Astrocyte (in vitro differentiated cells and primary cell): ENCODE measurements around the gene PLEKHG3. TPM values are rescaled to one million over a fixed set of nuclear protein-coding genes. Genes with fewer than 3 reads are reported as not detected.

ENCODE experiments used
- DNase-seq: peaks from one replicate; pipeline ENCODE4 v3.0.0-alpha.2; 2010; ENCODE audit warnings: low read depth
- FAIRE-seq: peaks from 2 replicates; lab custom pipeline; 2011; peaks lifted over from hg19 to GRCh38; lab: Jason Lieb, UNC
- H2AFZ ChIP-seq: 2 replicates; pipeline ENCODE4 v1.6.0; 2012; ENCODE audit warnings: low read depth, low read length, inconsistent platforms
- H3K27ac ChIP-seq: 2 replicates; pipeline ENCODE4 v1.5.1; 2011; ENCODE audit warnings: low read depth, low read length, inconsistent platforms
- H3K27me3 ChIP-seq: 2 replicates; pipeline ENCODE4 v1.6.0; 2011; ENCODE audit warnings: low read length, inconsistent platforms; ENCODE audit not compliant: insufficient read depth
- H3K36me3 ChIP-seq: 2 replicates; pipeline ENCODE4 v1.5.1; 2011; ENCODE audit warnings: low read length, inconsistent platforms; ENCODE audit not compliant: insufficient read depth
- H3K4me1 ChIP-seq: 2 replicates; pipeline ENCODE4 v1.5.1; 2011; ENCODE audit warnings: low read length, inconsistent platforms; ENCODE audit not compliant: insufficient read depth
- H3K4me2 ChIP-seq: 2 replicates; pipeline ENCODE4 v1.6.0; 2012; ENCODE audit warnings: low read length, inconsistent platforms
- H3K4me3 ChIP-seq: 2 replicates; pipeline ENCODE4 v1.5.1; 2011; ENCODE audit warnings: low read depth, mild to moderate bottlenecking, low read length, inconsistent platforms; ENCODE audit not compliant: insufficient read depth
- H3K79me2 ChIP-seq: 2 replicates; pipeline ENCODE4 v1.6.0; 2012; ENCODE audit warnings: mild to moderate bottlenecking, low read length, inconsistent platforms; ENCODE audit not compliant: insufficient read depth
- H3K9ac ChIP-seq: 2 replicates; pipeline ENCODE4 v1.6.0; 2012; ENCODE audit warnings: mild to moderate bottlenecking, low read length, inconsistent platforms
- H3K9me3 ChIP-seq: 2 replicates; pipeline ENCODE4 v1.5.1; 2012; ENCODE audit warnings: low read depth, mild to moderate bottlenecking, low read length, inconsistent platforms; ENCODE audit not compliant: insufficient read depth
- H4K20me1 ChIP-seq: 2 replicates; pipeline ENCODE4 v1.6.0; 2012; ENCODE audit warnings: low read length, inconsistent platforms; ENCODE audit not compliant: insufficient read depth
- H3K27ac Mint-ChIP-seq: one replicate; pipeline ENCODE4 v1.8.0; 2021; ENCODE audit warnings: mild to moderate bottlenecking, mixed read lengths; ENCODE audit not compliant: unreplicated experiment
- H3K27me3 Mint-ChIP-seq: one replicate; pipeline ENCODE4 v1.8.0; 2021; ENCODE audit warnings: low read depth, mixed read lengths; ENCODE audit not compliant: unreplicated experiment
- H3K36me3 Mint-ChIP-seq: one replicate; pipeline ENCODE4 v1.8.0; 2021; ENCODE audit warnings: low read depth, mixed read lengths; ENCODE audit not compliant: unreplicated experiment
- H3K4me1 Mint-ChIP-seq: one replicate; pipeline ENCODE4 v1.8.0; 2021; ENCODE audit warnings: low read depth, mixed read lengths; ENCODE audit not compliant: unreplicated experiment
- H3K4me3 Mint-ChIP-seq: one replicate; pipeline ENCODE4 v1.8.0; 2021; ENCODE audit warnings: mild to moderate bottlenecking, moderate library complexity, mixed read lengths; ENCODE audit not compliant: unreplicated experiment
- H3K9me3 Mint-ChIP-seq: one replicate; pipeline ENCODE4 v1.8.0; 2021; ENCODE audit warnings: mild to moderate bottlenecking, mixed read lengths; ENCODE audit not compliant: unreplicated experiment
- EZH2 ChIP-seq: IDR thresholded peaks from 2 replicates; pipeline ENCODE4 v1.6.1; 2012; ENCODE audit warnings: mild to moderate bottlenecking, low read length, inconsistent platforms; ENCODE audit not compliant: insufficient read depth
- total RNA-seq: library from RNA; stranded (reverse); gene quantifications from 2 replicates; pipeline ENCODE4 v1.2.1, GENCODE V29; 2021
- TF ChIP-seq, protein P1 (sequence below): IDR thresholded peaks from 2 replicates; pipeline ENCODE4 v1.5.1; 2011; ENCODE audit warnings: low read depth, mild to moderate bottlenecking, inconsistent platforms, low read length, moderate library complexity; ENCODE audit not compliant: insufficient read depth

Gene PLEKHG3
- total RNA-seq, 1 donor from 2014 or later = 98.6 TPM

- Histone ChIP-seq H3K27me3 (no peaks in the 10 kb centered on the region), H3K4me1 (peaks cover 10% of the 10 kb centered on the region), H4K20me1 (no peaks in the 10 kb centered on the region), H3K9ac (no peak overlapping the region), H3K27ac (no peak overlapping the region), H3K9me3 (no peaks in the 10 kb centered on the region), H2AFZ (no peak overlapping the region), H3K4me3 (no peak overlapping the region), H3K4me2 (peak overlapping the region; percentile 15), H3K36me3 (no peaks in the 10 kb centered on the region), H3K79me2 (no peaks in the 10 kb centered on the region)
- Mint-ChIP-seq H3K4me1 (peaks cover 8% of the 10 kb centered on the region), H3K4me3 (no peak overlapping the region), H3K36me3 (no peaks in the 10 kb centered on the region), H3K27ac (no peak overlapping the region), H3K9me3 (peaks cover 7% of the 10 kb centered on the region), H3K27me3 (peaks cover 6% of the 10 kb centered on the region)
- no peak for TF ChIP-seq EZH2
- TF ChIP-seq, protein P1, sequence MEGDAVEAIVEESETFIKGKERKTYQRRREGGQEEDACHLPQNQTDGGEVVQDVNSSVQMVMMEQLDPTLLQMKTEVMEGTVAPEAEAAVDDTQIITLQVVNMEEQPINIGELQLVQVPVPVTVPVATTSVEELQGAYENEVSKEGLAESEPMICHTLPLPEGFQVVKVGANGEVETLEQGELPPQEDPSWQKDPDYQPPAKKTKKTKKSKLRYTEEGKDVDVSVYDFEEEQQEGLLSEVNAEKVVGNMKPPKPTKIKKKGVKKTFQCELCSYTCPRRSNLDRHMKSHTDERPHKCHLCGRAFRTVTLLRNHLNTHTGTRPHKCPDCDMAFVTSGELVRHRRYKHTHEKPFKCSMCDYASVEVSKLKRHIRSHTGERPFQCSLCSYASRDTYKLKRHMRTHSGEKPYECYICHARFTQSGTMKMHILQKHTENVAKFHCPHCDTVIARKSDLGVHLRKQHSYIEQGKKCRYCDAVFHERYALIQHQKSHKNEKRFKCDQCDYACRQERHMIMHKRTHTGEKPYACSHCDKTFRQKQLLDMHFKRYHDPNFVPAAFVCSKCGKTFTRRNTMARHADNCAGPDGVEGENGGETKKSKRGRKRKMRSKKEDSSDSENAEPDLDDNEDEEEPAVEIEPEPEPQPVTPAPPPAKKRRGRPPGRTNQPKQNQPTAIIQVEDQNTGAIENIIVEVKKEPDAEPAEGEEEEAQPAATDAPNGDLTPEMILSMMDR = no peak
- FAIRE-seq (peak; percentile 99), DNase-seq (peak; percentile 97)
Measured at GRCh38 chr14:64788706-64789105, 84.5 kb downstream of the PLEKHG3 start.

GRCh38 chr14:64789696-64790095, 85.5 kb downstream of the PLEKHG3 start:
- Histone ChIP-seq H3K27ac (no peak overlapping the region), H3K4me2 (no peak overlapping the region), H4K20me1 (no peaks in the 10 kb centered on the region), H3K27me3 (no peaks in the 10 kb centered on the region), H3K4me1 (peaks cover 10% of the 10 kb centered on the region), H3K9ac (no peak overlapping the region), H3K9me3 (no peaks in the 10 kb centered on the region), H3K36me3 (no peaks in the 10 kb centered on the region), H2AFZ (no peak overlapping the region), H3K79me2 (no peaks in the 10 kb centered on the region), H3K4me3 (no peak overlapping the region)
- TF ChIP-seq EZH2 = no peak
- Mint-ChIP-seq H3K27ac (no peak overlapping the region), H3K4me1 (peaks cover 8% of the 10 kb centered on the region), H3K36me3 (peaks cover 2% of the 10 kb centered on the region), H3K27me3 (peaks cover 7% of the 10 kb centered on the region), H3K4me3 (no peak overlapping the region), H3K9me3 (peaks cover 7% of the 10 kb centered on the region)
- no peak for DNase-seq
- no peak for FAIRE-seq

DNA sequence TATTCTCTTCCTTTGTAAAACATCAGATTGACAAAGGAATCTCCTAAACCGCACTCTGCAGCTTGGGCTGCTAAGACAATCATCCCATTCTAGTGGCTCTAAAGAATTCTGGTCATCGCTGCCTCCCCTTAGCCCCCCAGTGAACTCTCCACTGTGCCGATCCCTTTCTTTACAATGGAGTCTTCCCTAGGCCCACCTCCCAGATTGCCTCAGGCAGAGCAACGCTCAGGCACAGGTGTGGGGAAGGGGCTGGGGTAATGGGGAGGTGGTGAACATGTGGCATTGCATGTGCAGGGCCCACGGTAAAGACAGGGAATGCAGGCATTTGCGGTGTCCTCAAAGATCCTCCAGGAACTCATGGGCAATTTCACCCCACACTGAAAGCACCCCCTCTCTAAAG, 86.3 kb downstream of the PLEKHG3 start:
- no peak overlapping the region for H3K4me2 ChIP-seq
- Mint-ChIP-seq H3K27me3 (peaks cover 9% of the 10 kb centered on the region), H3K9me3 (peaks cover 7% of the 10 kb centered on the region), H3K27ac (no peak overlapping the region), H3K4me3 (no peak overlapping the region), H3K4me1 (peaks cover 8% of the 10 kb centered on the region), H3K36me3 (peaks cover 2% of the 10 kb centered on the region)
- H3K36me3 ChIP-seq = no peaks in the 10 kb centered on the region
- H2AFZ ChIP-seq = no peak overlapping the region
- peaks cover 10% of the 10 kb centered on the region for H3K4me1 ChIP-seq
- H3K79me2 ChIP-seq = no peaks in the 10 kb centered on the region
- no peaks in the 10 kb centered on the region for H3K9me3 ChIP-seq
- H3K4me3 ChIP-seq = no peak overlapping the region
- no peak for TF ChIP-seq EZH2
- TF ChIP-seq, protein P1 = no peak
- H3K27me3 ChIP-seq = no peaks in the 10 kb centered on the region
- FAIRE-seq (no peak), DNase-seq (no peak)
- no peak overlapping the region for H3K27ac ChIP-seq
- no peaks in the 10 kb centered on the region for H4K20me1 ChIP-seq
- H3K9ac ChIP-seq = no peak overlapping the region
